Kidney epithelial cell (primary cell): ENCODE data around the gene EPN2. TPM values are rescaled to one million over a fixed set of nuclear protein-coding genes. Genes with fewer than 3 reads are reported as not detected.

Experiments used
- DNase-seq: peaks from one replicate; pipeline ENCODE4 v3.0.0-alpha.2; 2010; ENCODE audit warnings: low read depth
- H3K27me3 ChIP-seq: 2 replicates; pipeline ENCODE4 v1.6.0; 2011; ENCODE audit warnings: low read length; ENCODE audit not compliant: control insufficient read depth, insufficient read depth
- H3K36me3 ChIP-seq: 2 replicates; pipeline ENCODE4 v1.5.1; 2011; ENCODE audit warnings: low read length; ENCODE audit not compliant: control insufficient read depth, insufficient read depth
- H3K4me3 ChIP-seq: 2 replicates; pipeline ENCODE4 v1.5.1; 2011; ENCODE audit warnings: low read depth, mild to moderate bottlenecking, control low read depth, low read length
- total RNA-seq: library from RNA; depleted of rRNA; stranded (reverse); fragments of >200 nt; gene quantifications from 2 replicates; pipeline ENCODE4 v1.2.3, GENCODE V29; 2015
- TF ChIP-seq, protein P1 (sequence below): IDR thresholded peaks from 2 replicates; pipeline ENCODE4 v1.5.1; 2011; ENCODE audit warnings: mild to moderate bottlenecking, moderate library complexity, low read length, control low read depth, inconsistent platforms; ENCODE audit not compliant: insufficient read depth, poor library complexity, severe bottlenecking

Gene EPN2
- total RNA-seq, 1 donor from 2014 or later: 13.7 TPM

DNA sequence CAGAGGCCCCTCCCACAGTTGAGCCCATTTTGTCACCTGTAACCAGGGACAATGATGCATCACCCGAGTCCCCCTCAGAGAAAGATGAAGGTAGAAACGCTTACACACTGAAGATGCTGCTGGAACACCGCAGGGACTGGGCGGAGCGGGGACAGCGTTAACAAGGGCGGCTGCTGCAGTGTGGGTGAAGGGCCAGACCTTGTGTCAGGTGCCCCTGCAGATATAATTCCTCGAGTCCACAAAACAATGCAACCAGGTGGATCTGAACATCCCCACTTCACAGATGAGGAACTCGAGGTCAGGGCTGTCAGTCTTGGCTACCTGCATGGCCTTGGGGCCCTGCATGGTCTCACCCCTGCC, 134.8 kb downstream of the EPN2 start:
- no peaks in the 10 kb centered on the region for H3K27me3 ChIP-seq
- DNase-seq: no peak
- H3K4me3 ChIP-seq: no peak overlapping the region
- TF ChIP-seq, protein P1, sequence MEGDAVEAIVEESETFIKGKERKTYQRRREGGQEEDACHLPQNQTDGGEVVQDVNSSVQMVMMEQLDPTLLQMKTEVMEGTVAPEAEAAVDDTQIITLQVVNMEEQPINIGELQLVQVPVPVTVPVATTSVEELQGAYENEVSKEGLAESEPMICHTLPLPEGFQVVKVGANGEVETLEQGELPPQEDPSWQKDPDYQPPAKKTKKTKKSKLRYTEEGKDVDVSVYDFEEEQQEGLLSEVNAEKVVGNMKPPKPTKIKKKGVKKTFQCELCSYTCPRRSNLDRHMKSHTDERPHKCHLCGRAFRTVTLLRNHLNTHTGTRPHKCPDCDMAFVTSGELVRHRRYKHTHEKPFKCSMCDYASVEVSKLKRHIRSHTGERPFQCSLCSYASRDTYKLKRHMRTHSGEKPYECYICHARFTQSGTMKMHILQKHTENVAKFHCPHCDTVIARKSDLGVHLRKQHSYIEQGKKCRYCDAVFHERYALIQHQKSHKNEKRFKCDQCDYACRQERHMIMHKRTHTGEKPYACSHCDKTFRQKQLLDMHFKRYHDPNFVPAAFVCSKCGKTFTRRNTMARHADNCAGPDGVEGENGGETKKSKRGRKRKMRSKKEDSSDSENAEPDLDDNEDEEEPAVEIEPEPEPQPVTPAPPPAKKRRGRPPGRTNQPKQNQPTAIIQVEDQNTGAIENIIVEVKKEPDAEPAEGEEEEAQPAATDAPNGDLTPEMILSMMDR: no peak
- no peaks in the 10 kb centered on the region for H3K36me3 ChIP-seq

- no peak for DNase-seq
- no peaks in the 10 kb centered on the region for H3K36me3 ChIP-seq
- H3K4me3 ChIP-seq: no peak overlapping the region
- no peaks in the 10 kb centered on the region for H3K27me3 ChIP-seq
- TF ChIP-seq, protein P1: no peak
Measured at GRCh38 chr17:19372439-19372838, 135.3 kb downstream of the EPN2 start.

GRCh38 chr17:19372866-19373504, 135.8 kb downstream of the EPN2 start:
- H3K4me3 ChIP-seq: no peak overlapping the region
- H3K27me3 ChIP-seq: no peaks in the 10 kb centered on the region
- no peak for DNase-seq
- TF ChIP-seq, protein P1: no peak
- H3K36me3 ChIP-seq: no peaks in the 10 kb centered on the region

- no peaks in the 10 kb centered on the region for H3K36me3 ChIP-seq
- TF ChIP-seq, protein P1: no peak
- no peak overlapping the region for H3K4me3 ChIP-seq
- DNase-seq: no peak
- H3K27me3 ChIP-seq: no peaks in the 10 kb centered on the region
Measured at GRCh38 chr17:19374136-19374535, 137.0 kb downstream of the EPN2 start.

- peaks cover 2% of the 10 kb centered on the region for H3K36me3 ChIP-seq
- no peak overlapping the region for H3K4me3 ChIP-seq
- TF ChIP-seq, protein P1: no peak
- no peaks in the 10 kb centered on the region for H3K27me3 ChIP-seq
- DNase-seq: no peak
Measured at GRCh38 chr17:19375732-19376131, 138.6 kb downstream of the EPN2 start.

- DNase-seq: no peak
- TF ChIP-seq, protein P1: no peak
- no peaks in the 10 kb centered on the region for H3K27me3 ChIP-seq
- H3K4me3 ChIP-seq: peak overlapping the region; percentile 79
- peaks cover 2% of the 10 kb centered on the region for H3K36me3 ChIP-seq
Measured at GRCh38 chr17:19376811-19377210, 139.6 kb downstream of the EPN2 start.
